ENCODE measurements around the gene TSGA10IP. TPM values are rescaled to one million over a fixed set of nuclear protein-coding genes. Genes with fewer than 3 reads are reported as not detected.

TSGA10IP gene
- total RNA-seq, 4 donors from 2014 or later = not detected

- Histone ChIP-seq H3K27me3 (no peaks in the 10 kb centered on the region), H3K9me3 (no peaks in the 10 kb centered on the region), H3K4me3 (no peak overlapping the region), H3K4me1 (no peaks in the 10 kb centered on the region), H3K36me3 (peaks cover 0 to 79% of the 10 kb centered on the region in 2 donors), H3K27ac (no peak overlapping the region)
- TF ChIP-seq POLR2AphosphoS5 (IDR thresholded peaks at IDR 0.05) (no peak), EP300 (IDR thresholded peaks at IDR 0.05) (no peak), CTCF (IDR thresholded peaks at IDR 0.05) (no peak), POLR2A (IDR thresholded peaks at IDR 0.05) (no peak)
- 90 to 100% methylated on average over 6 to 7 of the region's 13 CpGs for WGBS, 2 donors (ENCODE audit: low coverage in 1 of 2)
- no peak for ATAC-seq
These were observed 28.3 kb downstream of the TSGA10IP start for GRCh38 chr11:65973439-65974110.

- no peak for TF ChIP-seq POLR2AphosphoS5 (IDR thresholded peaks at IDR 0.05)
- WGBS, 2 donors (ENCODE audit: low coverage in 1 of 2) = 86 to 87% methylated on average over 5 to 8 of the region's 9 CpGs
- ATAC-seq = no peak
These were observed 30.5 kb downstream of the TSGA10IP start for GRCh38 chr11:65975771-65976170.

GRCh38 chr11:65976216-65977176, 31.2 kb downstream of the TSGA10IP start:
- no peaks in the 10 kb centered on the region for H3K9me3 ChIP-seq
- H3K4me1 ChIP-seq = no peaks in the 10 kb centered on the region
- peaks cover 0 to 76% of the 10 kb centered on the region in 2 donors for H3K36me3 ChIP-seq
- H3K27me3 ChIP-seq = no peaks in the 10 kb centered on the region
- 42 to 70% methylated on average over 2 to 5 of the region's 43 CpGs for WGBS, 2 donors (ENCODE audit: low coverage in 1 of 2)
- H3K4me3 ChIP-seq = no peak overlapping the region
- no peak overlapping the region for H3K27ac ChIP-seq
- no peak for ATAC-seq
- TF ChIP-seq POLR2A (IDR thresholded peaks at IDR 0.05) = no peak
- TF ChIP-seq EP300 (IDR thresholded peaks at IDR 0.05) = no peak
- no peak for TF ChIP-seq CTCF (IDR thresholded peaks at IDR 0.05)
- no peak for TF ChIP-seq POLR2AphosphoS5 (IDR thresholded peaks at IDR 0.05)

More at GRCh38 chr11:65975771-65976170, 30.5 kb downstream of the TSGA10IP start:
- no peaks in the 10 kb centered on the region for H3K9me3 ChIP-seq
- no peaks in the 10 kb centered on the region for H3K4me1 ChIP-seq
- H3K27me3 ChIP-seq = no peaks in the 10 kb centered on the region
- no peak overlapping the region for H3K4me3 ChIP-seq
- H3K27ac ChIP-seq = no peak overlapping the region
- H3K36me3 ChIP-seq = peaks cover 0 to 76% of the 10 kb centered on the region in 2 donors

GRCh38 chr11:65977621-65978390, 32.5 kb downstream of the TSGA10IP start:
- 93% methylated on average over 7 of the region's 29 CpGs; no CpG with 5 or more reads in 1 of the 2 donors for WGBS, 2 donors (ENCODE audit: low coverage in 1 of 2)
- no peaks in the 10 kb centered on the region for H3K9me3 ChIP-seq

More at GRCh38 chr11:65977621-65978390, 32.5 kb downstream of the TSGA10IP start:
- Histone ChIP-seq H3K36me3 (peaks cover 0 to 65% of the 10 kb centered on the region in 2 donors), H3K4me3 (no peak overlapping the region), H3K27ac (no peak overlapping the region), H3K4me1 (no peaks in the 10 kb centered on the region), H3K27me3 (no peaks in the 10 kb centered on the region)
- no peak for TF ChIP-seq POLR2AphosphoS5 (IDR thresholded peaks at IDR 0.05)
- TF ChIP-seq EP300 (IDR thresholded peaks at IDR 0.05) = no peak
- TF ChIP-seq POLR2A (IDR thresholded peaks at IDR 0.05) = no peak
- TF ChIP-seq CTCF (IDR thresholded peaks at IDR 0.05) = no peak
- no peak for ATAC-seq

All from gastroesophageal sphincter (tissue), 4 donors.